ENCODE results near the gene CGNL1.

CGNL1 gene

DNA sequence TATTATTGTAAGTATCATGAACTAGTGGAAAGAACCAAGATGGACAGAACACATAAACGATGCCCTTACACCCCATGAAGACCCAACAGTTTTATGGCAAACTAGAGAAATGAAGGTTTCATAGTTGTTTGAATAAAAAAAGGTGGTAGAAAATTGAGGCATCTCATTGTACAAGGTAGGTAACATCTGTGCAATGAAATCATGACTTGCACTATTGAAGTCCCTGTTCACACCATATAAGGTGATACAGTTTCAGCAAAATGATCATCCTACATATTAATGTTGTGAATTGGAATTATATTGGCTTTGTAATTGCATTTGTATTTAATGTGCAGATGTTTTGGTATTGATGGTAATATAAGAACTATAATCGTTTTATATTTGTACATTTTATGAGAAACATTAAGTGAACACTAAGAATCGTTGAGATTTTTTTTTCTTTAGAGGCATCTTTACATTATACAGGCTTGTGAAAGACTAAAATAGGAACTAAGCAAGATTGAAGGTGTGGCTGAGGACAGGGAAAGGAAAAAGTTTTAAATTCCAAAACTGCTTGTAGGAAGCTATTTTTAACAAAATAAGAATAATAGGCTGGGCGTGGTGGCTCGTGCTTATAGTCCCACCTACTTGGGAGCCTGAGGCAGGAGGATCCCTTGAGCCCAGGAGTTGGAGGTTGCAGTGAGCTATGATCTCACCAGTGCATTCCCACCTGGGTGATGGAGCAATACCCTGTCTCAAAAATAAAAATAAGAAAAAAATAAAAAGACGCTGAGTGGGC is 48.5 kb downstream of the CGNL1 start:
- DNase-seq, result no peak

DNA sequence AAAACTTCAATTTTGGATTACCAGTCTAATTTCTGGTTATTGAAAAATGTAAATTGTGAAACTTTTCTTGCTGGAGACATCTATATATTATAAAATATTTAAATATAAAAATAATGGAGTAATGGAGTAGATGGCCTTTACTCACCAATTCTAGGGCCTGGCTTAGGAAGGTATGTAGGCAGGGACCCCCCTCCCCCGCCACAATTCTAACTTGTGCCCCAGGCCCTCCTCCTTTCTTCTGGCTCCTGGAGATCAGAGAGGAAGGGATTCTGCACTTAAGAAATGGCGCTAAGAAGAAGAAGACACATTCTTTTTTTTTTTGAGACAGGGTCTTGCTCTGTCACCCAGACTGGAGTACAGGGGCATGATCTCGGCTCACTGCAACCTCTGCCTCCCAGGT is 49.5 kb downstream of the CGNL1 start:
- no peak for DNase-seq

GRCh38 chr15:57427367-57427821 is 51.1 kb downstream of the CGNL1 start:
- no peak for DNase-seq

- no peak for DNase-seq
Measured at GRCh38 chr15:57432141-57432741, 55.9 kb downstream of the CGNL1 start.

DNA sequence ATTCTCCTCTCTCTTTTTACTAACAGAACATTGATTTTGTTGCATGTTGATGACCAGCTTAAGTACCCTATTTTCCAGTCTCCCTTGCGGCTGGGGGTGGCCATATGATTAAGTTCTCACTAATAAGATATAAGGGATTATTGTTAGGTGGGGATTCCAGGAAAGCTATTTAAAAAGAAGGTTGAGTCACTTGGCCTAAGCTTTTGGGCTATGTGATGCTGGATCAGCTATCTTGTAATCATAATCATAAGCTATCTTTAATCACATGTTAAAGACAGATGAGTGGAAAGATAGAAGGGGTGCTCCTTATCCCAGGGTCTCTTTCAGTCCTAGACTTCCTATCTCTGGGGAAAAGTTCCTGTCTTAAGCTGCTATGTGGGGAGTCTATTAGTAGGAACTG is 59.9 kb downstream of the CGNL1 start:
- no peak for DNase-seq

- DNase-seq, result no peak
Measured at GRCh38 chr15:57436961-57437360, 60.7 kb downstream of the CGNL1 start.

DNA sequence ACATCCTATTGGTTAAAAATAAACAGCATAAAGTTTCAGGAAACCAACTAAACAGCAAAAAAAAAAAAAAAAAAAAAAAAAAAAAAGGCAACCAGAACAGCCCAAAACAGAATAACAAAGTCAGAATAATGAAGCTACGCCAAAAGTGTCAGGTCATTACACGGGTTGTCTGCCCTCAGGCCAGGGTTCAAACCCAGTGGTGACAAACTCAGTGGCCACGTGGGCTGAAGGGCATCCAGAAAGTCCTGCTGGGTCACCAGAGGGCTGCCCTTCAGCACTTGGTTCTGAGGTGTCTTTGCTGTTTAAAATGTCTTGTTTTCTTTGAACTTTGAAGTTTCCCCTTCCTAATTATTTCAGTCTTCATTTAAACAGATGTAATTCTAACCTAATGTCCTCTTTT is 61.3 kb downstream of the CGNL1 start:
- DNase-seq, result no peak

GRCh38 chr15:57438166-57438565 is 61.9 kb downstream of the CGNL1 start:
- DNase-seq, result no peak

GRCh38 chr15:57439128-57440027 is 63.1 kb downstream of the CGNL1 start:
- no peak for DNase-seq

DNA sequence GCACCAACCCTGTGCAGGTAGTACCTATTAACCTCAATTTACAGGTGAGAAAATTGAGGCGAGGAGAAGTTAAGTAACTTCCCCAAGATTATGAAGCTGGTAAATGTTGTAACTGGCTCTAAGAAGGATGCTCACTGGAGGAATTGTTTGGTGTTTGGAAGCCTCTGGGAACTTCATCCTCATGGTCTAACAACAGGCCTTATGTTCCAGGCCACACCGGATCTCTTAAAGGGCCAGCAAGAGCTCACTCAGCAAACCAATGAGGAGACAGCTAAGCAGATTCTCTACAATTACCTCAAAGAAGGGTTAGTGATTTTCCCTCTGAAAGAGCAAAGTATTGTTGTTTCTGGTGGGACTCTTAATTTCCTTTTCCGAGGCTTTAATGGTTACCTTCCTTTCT is 63.9 kb downstream of the CGNL1 start:
- DNase-seq, result no peak

GRCh38 chr15:57440799-57441198 is 64.5 kb downstream of the CGNL1 start:
- no peak for DNase-seq

- DNase-seq, result no peak
Measured at GRCh38 chr15:57442335-57442734, 66.0 kb downstream of the CGNL1 start.

- no peak for DNase-seq
Measured at GRCh38 chr15:57443486-57443885, 67.2 kb downstream of the CGNL1 start.

- no peak for DNase-seq
Measured at GRCh38 chr15:57444877-57445513, 68.7 kb downstream of the CGNL1 start.

- DNase-seq, result no peak
Measured at GRCh38 chr15:57445872-57446271, 69.6 kb downstream of the CGNL1 start.

GRCh38 chr15:57446393-57446792 is 70.1 kb downstream of the CGNL1 start:
- DNase-seq, result no peak

DNA sequence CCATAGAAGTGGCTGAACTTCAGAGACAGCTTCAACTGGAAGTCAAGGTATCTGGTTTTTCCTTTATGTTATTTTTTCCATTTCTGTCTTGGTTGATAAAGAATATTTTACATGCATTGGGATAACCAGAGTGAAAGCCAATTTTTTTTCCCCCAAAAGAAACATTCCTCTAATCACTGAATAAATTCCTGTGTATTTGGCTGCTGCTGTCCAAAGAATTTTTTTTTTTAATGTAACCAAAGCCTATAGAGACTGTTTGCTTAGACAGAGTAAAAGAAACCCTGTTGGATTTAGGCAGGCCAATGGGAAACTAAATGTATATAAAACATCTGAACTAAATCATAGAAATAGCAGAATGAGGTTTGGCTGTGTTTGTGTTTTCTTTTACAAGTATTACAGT is 75.2 kb downstream of the CGNL1 start:
- no peak for DNase-seq

DNA sequence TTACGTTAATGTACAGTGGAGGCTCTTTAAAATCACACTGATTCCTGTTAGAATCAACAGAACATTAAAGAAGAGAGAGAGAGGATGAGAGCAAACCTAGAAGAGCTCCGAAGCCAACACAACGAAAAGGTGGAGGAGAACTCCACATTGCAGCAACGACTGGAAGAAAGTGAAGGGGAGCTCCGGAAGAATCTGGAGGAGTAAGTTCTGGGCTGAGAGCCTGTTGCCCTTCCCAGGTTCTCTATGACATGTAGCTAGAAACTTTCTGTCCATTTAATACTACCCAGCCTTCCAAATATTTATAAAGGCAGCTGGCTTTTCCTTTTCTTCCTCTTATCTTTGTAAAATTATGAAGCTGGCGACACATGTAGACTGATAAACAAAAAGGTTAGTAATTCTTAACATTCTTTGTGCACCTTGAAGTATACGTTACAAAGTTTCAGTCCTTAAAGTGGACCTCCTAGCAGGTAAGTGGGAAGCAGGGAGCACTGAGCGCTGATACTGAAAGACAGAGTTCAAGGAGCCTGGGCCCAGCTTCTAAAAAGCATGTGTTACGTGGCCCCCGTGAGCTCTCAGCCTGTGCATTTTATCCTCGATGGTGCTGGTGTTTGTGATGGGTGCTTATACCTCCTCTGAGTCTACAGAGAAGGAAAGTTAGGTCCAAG is 75.9 kb downstream of the CGNL1 start:
- DNase-seq, result no peak

GRCh38 chr15:57455929-57456328 is 79.6 kb downstream of the CGNL1 start:
- DNase-seq, result no peak

DNA sequence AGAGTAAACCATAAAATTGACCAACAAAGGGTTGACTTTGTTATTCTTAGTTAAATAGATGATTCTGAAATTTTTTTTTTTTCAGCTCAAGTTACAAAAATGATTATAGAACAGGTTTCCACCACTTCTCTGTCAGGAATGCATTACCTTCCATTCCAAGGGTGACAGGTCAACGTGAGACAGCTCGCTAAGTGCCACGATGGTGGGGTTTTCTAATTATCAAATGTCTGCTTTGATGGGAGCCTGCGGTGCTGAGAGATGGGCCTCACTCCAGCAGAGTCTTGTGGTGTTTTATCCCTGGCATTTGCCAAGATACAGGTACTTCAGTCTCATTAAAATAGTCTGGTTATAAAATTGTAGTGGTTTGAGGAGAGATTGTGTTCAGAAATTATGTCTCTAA is 80.3 kb downstream of the CGNL1 start:
- DNase-seq, result no peak

- no peak for DNase-seq
Measured at GRCh38 chr15:57457726-57458125, 81.4 kb downstream of the CGNL1 start.

DNA sequence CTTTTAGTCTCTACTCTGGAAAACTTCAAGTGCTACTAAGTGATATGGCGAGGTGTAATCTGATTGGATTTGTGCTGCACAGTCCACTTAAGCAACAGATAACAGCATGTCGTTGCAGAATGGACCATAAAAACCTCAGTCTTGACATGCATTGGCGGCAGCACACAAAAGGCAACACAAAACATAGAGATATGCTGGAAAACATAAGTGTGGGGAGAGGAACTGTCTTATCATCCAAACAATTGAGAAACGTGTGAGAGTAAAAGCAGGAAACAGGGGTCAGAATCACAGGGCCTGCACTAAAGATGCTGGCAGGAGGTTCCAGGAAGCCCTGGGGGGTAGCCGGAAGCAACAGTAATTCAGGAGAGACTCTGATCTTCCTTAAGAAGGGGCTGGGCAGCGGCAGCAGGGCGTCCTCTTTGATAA is 82.1 kb downstream of the CGNL1 start:
- DNase-seq, result no peak

All from CD4-positive, alpha-beta T cell treated with Interleukin-4 for 1 hour (primary cell).